T-helper 22 cell (primary cell): Measurements from ENCODE around the gene DCAF4L1.

Experiments used
- DNase-seq: peaks from one replicate; pipeline ENCODE4 v3.0.0-alpha.2; 2020; ENCODE audit warnings: low read depth

The DCAF4L1 gene

GRCh38 chr4:41990365-41991111, 9.0 kb downstream of the DCAF4L1 start, which contains the start of gene SLC30A9:
Gene SLC30A9 (plus strand): TSS chr4:41990530. CDS start chr4:41990652, 122 bp downstream.
- peak; percentile 91 for DNase-seq

GRCh38 chr4:41991916-41992767, 10.6 kb downstream of the DCAF4L1 start:
- DNase-seq = no peak

- DNase-seq = no peak
Observed at GRCh38 chr4:41992967-41993857, 11.7 kb downstream of the DCAF4L1 start.

GRCh38 chr4:41994461-41994985, 13.0 kb downstream of the DCAF4L1 start:
- no peak for DNase-seq

- no peak for DNase-seq
Observed at GRCh38 chr4:41998019-41998418, 16.5 kb downstream of the DCAF4L1 start.

DNA sequence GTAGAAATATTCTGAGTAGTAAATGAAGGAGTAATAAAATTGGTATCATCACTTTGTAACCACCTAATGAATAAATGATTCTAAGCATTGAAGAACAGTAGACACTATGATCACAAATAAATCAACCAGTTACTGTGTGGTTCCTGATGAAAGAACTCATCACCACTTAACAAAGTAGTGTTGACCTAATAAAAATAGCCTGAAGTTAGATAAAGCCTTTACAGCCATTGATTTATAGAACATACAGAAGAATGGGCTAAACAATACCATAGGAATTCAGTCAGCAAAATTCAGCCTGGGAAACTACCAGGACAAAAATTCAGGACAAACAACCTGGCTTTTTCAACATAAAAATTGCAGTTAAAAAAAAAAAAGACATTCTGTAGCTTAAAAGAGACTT, 17.8 kb downstream of the DCAF4L1 start:
- DNase-seq = no peak

GRCh38 chr4:42008011-42008786, 26.6 kb downstream of the DCAF4L1 start:
- no peak for DNase-seq

DNA sequence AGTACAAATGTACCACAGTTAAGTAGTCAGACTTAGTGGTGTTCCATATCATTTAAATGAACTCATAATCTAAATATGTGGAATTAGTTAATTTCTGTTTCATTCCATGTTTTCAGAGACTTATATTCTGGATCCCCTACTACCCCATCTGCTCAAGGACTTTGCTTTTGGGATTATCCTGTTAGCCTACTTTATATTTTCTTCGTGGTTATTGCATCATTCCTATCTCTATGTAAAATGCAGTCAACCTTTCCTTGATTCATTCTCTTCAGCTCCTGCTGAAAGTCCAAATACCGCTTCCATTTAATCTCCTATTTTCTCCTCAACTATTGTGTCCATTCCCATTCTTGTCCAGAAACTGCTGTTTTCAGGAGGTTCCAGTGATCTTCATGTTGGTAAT, 33.9 kb downstream of the DCAF4L1 start:
- no peak for DNase-seq

DNA sequence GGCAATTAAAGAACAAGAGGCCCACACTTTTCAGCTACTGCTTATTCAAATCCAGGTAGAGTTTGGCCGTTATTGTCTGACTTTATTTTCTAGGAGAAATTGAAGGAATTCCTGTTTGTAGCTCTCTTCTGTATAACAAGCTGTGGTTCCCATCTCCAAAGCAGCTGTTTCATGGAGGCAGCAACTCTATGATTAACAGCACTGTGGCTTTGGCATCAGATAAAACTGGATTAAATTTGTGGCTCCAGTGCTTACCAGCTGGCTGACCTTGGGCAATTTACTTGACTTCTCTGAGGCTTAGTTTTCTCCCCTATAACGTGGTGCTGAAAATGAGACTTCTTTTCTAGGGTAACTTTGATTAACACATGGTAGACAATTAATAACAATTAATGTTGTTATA, 36.9 kb downstream of the DCAF4L1 start:
- no peak for DNase-seq
